Suprapubic skin (tissue), 4 donors: ENCODE data around the gene ONECUT2. TPM values are rescaled to one million over a fixed set of nuclear protein-coding genes. Genes with fewer than 3 reads are reported as not detected.

Experiments used
- DNase-seq, 2 donors: peaks; one replicate each; pipeline ENCODE4 v3.0.0-alpha.2; 2019; ENCODE audit warnings: low spot score in 2 of 2
- H3K27ac ChIP-seq: fragments of 200-600 bp; sonication (generic); one replicate; pipeline ENCODE4 v1.5.1; 2019
- H3K27me3 ChIP-seq: fragments of 200-600 bp; sonication (generic); one replicate; pipeline ENCODE4 v1.5.1; 2019
- H3K36me3 ChIP-seq: fragments of 200-600 bp; sonication (generic); one replicate; pipeline ENCODE4 v1.5.1; 2019
- H3K4me1 ChIP-seq: fragments of 200-600 bp; sonication (generic); one replicate; pipeline ENCODE4 v1.5.1; 2019
- H3K4me3 ChIP-seq: fragments of 200-600 bp; sonication (generic); one replicate; pipeline ENCODE4 v1.5.1; 2019; ENCODE audit warnings: mild to moderate bottlenecking
- H3K9me3 ChIP-seq: fragments of 200-600 bp; sonication (generic); one replicate; pipeline ENCODE4 v1.5.1; 2019
- EP300 ChIP-seq: sonication (generic); formaldehyde crosslinking; IDR thresholded peaks from one replicate; pipeline ENCODE4 v1.6.1; 2017; ENCODE audit warnings: antibody characterized with exemption
- POLR2A ChIP-seq, 2 donors: fragments of 450-650 bp; IDR thresholded peaks; one replicate each; pipeline ENCODE4 v1.6.1; 2017; ENCODE audit warnings: antibody characterized with exemption in 2 of 2, mild to moderate bottlenecking in 2 of 2, moderate library complexity in 2 of 2
- POLR2AphosphoS5 ChIP-seq, 3 donors: sonication (generic); formaldehyde crosslinking; IDR thresholded peaks; one replicate each; pipeline ENCODE4 v1.6.1; 2017; ENCODE audit warnings: antibody characterized with exemption in 3 of 3
- WGBS: methylation state at CpG from one replicate; pipeline ENCODE4 v1.1.5; 2018; 5-methylcytosine and 5-hydroxymethylcytosine counted together
- total RNA-seq, 4 donors: library from RNA; depleted of rRNA; stranded (reverse); fragments of >200 nt; gene quantifications; one replicate each; pipeline ENCODE4 v1.1.0, GENCODE V29; 2016
- TF ChIP-seq, protein P1 (sequence below), 2 donors: fragments of 200-600 bp in 1 of 2; fragments of 450-650 bp in 1 of 2; sonication (generic) in 1 of 2; IDR thresholded peaks; one replicate each; pipeline ENCODE4 v1.5.1; 2016 to 2019; ENCODE audit warnings: antibody characterized with exemption in 2 of 2, mild to moderate bottlenecking in 1 of 2, moderate library complexity in 1 of 2

The ONECUT2 gene
- total RNA-seq, 4 donors from 2014 or later: 0.03 to 0.08 TPM; not detected in 2

DNA sequence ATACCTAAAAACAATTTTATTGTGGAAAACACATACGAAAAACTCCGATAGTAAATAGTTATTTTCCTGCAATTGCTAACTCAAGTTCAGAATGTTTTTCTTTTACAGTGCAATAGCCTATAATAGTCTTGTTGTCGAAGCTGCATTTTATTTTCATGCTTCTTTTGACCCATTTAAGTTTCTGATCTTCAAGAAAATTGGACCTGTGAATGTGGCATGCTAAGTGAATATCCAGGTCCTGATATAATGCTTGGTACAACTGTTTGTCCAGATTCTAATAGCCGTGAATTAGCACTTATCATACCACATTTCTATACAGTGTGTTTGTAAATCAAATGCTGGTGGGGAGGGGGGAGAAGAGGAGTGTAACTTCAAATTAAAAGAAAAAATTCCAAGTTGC, 3.0 kb upstream of the ONECUT2 start:
- H3K9me3 ChIP-seq: no peaks in the 10 kb centered on the region
- no peak overlapping the region for H3K27ac ChIP-seq
- DNase-seq: no peak
- peaks cover 100% of the 10 kb centered on the region for H3K27me3 ChIP-seq
- 35% methylated on average over 4 of the region's 4 CpGs for WGBS
- H3K4me1 ChIP-seq: peaks cover 59% of the 10 kb centered on the region
- no peak overlapping the region for H3K4me3 ChIP-seq
- TF ChIP-seq EP300: no peak
- TF ChIP-seq, protein P1, sequence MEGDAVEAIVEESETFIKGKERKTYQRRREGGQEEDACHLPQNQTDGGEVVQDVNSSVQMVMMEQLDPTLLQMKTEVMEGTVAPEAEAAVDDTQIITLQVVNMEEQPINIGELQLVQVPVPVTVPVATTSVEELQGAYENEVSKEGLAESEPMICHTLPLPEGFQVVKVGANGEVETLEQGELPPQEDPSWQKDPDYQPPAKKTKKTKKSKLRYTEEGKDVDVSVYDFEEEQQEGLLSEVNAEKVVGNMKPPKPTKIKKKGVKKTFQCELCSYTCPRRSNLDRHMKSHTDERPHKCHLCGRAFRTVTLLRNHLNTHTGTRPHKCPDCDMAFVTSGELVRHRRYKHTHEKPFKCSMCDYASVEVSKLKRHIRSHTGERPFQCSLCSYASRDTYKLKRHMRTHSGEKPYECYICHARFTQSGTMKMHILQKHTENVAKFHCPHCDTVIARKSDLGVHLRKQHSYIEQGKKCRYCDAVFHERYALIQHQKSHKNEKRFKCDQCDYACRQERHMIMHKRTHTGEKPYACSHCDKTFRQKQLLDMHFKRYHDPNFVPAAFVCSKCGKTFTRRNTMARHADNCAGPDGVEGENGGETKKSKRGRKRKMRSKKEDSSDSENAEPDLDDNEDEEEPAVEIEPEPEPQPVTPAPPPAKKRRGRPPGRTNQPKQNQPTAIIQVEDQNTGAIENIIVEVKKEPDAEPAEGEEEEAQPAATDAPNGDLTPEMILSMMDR (IDR thresholded peaks at IDR 0.05): no peak
- no peak for TF ChIP-seq POLR2AphosphoS5 (IDR thresholded peaks at IDR 0.05)
- H3K36me3 ChIP-seq: no peaks in the 10 kb centered on the region

DNA sequence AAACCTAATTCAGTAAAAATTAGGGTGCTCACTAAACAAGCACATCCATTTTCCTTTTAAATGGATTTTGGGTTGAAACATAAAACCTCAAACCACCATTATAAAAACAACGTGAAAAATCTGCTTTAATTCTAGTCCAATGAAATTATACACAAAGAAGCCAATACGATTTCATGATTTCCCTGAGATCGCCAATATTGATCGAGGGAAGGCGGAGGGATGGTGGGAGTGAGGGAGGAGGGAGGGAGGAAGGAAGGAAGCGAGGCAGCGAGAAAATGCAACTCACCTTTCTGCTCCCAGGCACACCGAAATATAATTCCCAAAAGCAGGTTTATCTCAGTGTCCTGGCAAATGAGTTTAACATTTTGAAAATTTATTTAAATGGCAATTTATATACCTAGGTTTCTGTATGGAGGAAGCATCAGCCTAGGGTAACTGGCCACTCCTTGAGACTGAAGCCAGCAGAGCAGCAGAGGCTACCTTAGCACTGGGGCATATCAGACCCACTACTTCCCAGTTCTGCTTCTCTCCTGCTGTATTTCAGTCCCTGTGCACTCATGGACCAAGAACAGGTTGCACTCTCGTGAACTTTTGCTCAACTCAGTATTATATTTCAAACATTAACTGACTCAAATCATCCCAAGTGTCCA, 2.3 kb upstream of the ONECUT2 start:
- H3K9me3 ChIP-seq: no peaks in the 10 kb centered on the region
- WGBS: 10% methylated on average over 9 of the region's 9 CpGs
- no peak for DNase-seq
- peaks cover 60% of the 10 kb centered on the region for H3K4me1 ChIP-seq
- H3K36me3 ChIP-seq: no peaks in the 10 kb centered on the region
- TF ChIP-seq, protein P1 (IDR thresholded peaks at IDR 0.05): no peak
- TF ChIP-seq EP300 (no peak), POLR2A (IDR thresholded peaks at IDR 0.05) (no peak), POLR2AphosphoS5 (IDR thresholded peaks at IDR 0.05) (no peak)
- no peak overlapping the region for H3K27ac ChIP-seq
- no peak overlapping the region for H3K4me3 ChIP-seq
- H3K27me3 ChIP-seq: peaks cover 100% of the 10 kb centered on the region

DNA sequence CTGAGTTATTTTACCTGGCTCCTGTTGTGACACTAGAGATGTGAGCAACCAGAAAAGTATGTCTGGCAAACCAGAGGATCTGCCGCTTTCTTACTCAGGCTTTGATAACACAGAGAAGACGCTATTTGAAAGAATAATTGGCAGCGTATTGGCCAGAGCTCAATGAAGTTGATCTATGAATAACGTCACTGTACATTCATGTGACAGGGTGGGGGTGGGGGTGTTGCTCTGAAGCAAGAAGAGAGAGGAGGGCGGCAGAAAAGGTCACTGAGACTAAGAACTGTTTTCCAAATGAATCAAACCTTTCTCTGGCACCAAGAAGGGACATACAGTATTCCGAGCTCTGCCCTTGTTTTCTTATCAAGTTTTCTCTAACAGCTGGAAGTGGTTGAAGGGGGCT, 1.7 kb upstream of the ONECUT2 start:
- 4% methylated on average over 6 of the region's 6 CpGs for WGBS
- no peak for DNase-seq
- Histone ChIP-seq H3K27me3 (peaks cover 100% of the 10 kb centered on the region), H3K4me1 (peaks cover 60% of the 10 kb centered on the region), H3K36me3 (no peaks in the 10 kb centered on the region), H3K4me3 (no peak overlapping the region), H3K27ac (no peak overlapping the region), H3K9me3 (no peaks in the 10 kb centered on the region)
- no peak for TF ChIP-seq POLR2AphosphoS5 (IDR thresholded peaks at IDR 0.05)
- no peak for TF ChIP-seq EP300
- TF ChIP-seq POLR2A (IDR thresholded peaks at IDR 0.05): no peak
- TF ChIP-seq, protein P1 (IDR thresholded peaks at IDR 0.05): no peak

DNA sequence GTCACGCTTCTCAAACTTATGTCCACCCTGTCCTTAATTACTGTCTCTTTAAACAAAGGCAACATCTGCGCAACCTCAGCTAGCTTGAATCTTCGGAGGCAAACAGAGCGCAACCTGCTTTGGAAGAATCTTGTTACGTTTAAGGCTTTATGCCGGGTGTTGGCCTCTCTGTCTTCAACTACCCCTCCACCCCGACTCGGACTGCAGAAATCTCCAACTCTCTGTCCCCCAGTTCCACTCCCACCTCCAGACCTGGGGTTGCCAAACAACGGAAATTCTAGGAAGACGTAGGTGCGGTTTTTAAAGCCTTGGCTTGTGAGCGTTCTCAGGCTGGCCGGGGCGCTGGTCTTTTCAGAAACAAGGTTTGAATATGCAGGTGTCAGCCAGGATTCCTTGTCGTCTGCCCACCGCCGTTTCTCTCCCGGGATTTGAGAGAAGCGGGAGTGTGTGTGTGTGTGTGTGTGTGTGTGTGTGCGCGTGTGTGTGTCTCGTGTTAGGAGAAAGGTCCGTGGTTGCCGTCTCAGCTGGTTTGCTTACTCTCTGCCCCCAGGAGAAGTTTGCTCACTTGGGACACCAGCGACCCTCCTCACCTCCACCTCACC, 1.1 kb upstream of the ONECUT2 start:
- peaks cover 100% of the 10 kb centered on the region for H3K27me3 ChIP-seq
- no peak for DNase-seq
- H3K4me3 ChIP-seq: peak overlapping the region; percentile 58
- TF ChIP-seq POLR2AphosphoS5 (IDR thresholded peaks at IDR 0.05) (no peak), EP300 (no peak), POLR2A (IDR thresholded peaks at IDR 0.05) (no peak)
- TF ChIP-seq, protein P1 (IDR thresholded peaks at IDR 0.05): no peak
- peaks cover 62% of the 10 kb centered on the region for H3K4me1 ChIP-seq
- H3K36me3 ChIP-seq: no peaks in the 10 kb centered on the region
- H3K9me3 ChIP-seq: no peaks in the 10 kb centered on the region
- 4% methylated on average over 24 of the region's 25 CpGs for WGBS
- H3K27ac ChIP-seq: no peak overlapping the region

DNA sequence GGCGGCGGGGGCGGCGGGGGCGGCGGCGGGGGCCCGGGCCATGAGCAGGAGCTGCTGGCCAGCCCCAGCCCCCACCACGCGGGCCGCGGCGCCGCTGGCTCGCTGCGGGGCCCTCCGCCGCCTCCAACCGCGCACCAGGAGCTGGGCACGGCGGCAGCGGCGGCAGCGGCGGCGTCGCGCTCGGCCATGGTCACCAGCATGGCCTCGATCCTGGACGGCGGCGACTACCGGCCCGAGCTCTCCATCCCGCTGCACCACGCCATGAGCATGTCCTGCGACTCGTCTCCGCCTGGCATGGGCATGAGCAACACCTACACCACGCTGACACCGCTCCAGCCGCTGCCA, 644 bp downstream of the ONECUT2 start:
- Histone ChIP-seq H3K27me3 (peaks cover 100% of the 10 kb centered on the region), H3K4me3 (peak overlapping the region; percentile 58), H3K4me1 (peaks cover 70% of the 10 kb centered on the region)

More for the DNA sequence above, 644 bp downstream of the ONECUT2 start:
- no peaks in the 10 kb centered on the region for H3K9me3 ChIP-seq
- H3K36me3 ChIP-seq: no peaks in the 10 kb centered on the region
- H3K27ac ChIP-seq: no peak overlapping the region
- no CpG with 5 or more reads among the region's 44 CpGs for WGBS
- no peak for TF ChIP-seq POLR2A (IDR thresholded peaks at IDR 0.05)
- no peak for DNase-seq
